G401 (cell line): Measurements from ENCODE around the gene CASP12. TPM values are rescaled to one million over a fixed set of nuclear protein-coding genes. Genes with fewer than 3 reads are reported as not detected.

ENCODE experiments used
- DNase-seq: peaks from one replicate; pipeline ENCODE4 v3.0.0-alpha.2; 2015; ENCODE audit warnings: low spot score
- in situ Hi-C: cut with HindIII; loops from 2 replicates; pipeline ENCODE4 v1.10.0; 2016; ENCODE audit warnings: low sequenced_read_pairs, mixed read lengths
- total RNA-seq: library from RNA; depleted of rRNA; stranded (reverse); fragments of >200 nt; shearing (Covaris generic); gene quantifications from 2 replicates; pipeline ENCODE4 v1.2.3, GENCODE V29; 2014; rRNA removed

The CASP12 gene
- total RNA-seq, 1 experiment from 2014 or later = not detected

GRCh38 chr11:104843150-104843836 is 55.0 kb downstream of the CASP12 start:
- in situ Hi-C loops = no loop called here

DNA sequence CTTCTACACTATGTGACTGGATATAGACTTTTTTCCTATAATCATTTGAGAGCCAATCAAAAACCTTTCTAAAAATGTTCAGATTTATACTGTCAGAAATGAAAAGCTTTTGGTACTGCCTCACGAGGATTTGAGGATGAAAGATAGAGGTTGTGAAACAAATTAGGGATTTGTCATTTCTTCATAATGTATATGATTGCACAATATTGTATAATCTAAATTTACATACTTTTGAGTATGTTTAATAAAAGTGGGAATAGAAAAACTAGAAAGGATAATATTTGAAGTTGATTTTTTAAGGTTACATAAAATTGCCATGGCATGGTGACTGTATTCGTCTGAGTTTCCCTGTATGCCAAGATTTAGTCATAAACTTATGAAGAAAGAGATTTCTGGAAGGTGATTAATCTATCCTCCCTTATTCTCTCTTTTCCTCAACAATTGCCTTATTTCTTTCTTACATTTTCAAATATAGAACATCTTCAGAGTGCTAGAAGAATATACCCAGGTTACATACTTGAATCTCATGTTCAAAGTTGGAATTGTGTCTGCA is 56.2 kb downstream of the CASP12 start:
- in situ Hi-C loops = no loop called here

More at GRCh38 chr11:104843150-104843836, 55.0 kb downstream of the CASP12 start:
- no peak for DNase-seq

DNA sequence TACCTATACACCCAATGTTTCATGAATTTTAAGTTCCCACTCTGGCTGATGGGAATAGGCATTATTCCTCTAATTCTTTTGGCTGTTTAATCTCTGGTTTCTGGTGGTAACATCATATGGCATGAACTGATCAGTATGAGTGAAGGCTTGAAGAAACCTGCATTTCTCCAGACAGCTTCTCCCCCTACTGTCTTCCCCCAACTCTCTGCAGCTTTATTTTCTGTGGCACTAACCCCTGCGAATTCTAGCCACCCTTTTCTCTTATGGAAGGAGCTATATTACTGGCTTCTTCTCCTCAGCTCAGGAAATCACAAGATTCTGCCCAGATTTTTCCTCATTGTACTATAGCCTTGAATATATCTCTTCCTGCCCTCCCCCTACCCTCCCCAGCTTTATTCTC is 57.1 kb downstream of the CASP12 start:
- in situ Hi-C loops = no loop called here
- DNase-seq = no peak

More for the DNA sequence above, 56.2 kb downstream of the CASP12 start:
- DNase-seq = no peak

- in situ Hi-C loops = no loop called here
- no peak for DNase-seq
Observed at GRCh38 chr11:104837969-104838639, 60.2 kb downstream of the CASP12 start.

DNA sequence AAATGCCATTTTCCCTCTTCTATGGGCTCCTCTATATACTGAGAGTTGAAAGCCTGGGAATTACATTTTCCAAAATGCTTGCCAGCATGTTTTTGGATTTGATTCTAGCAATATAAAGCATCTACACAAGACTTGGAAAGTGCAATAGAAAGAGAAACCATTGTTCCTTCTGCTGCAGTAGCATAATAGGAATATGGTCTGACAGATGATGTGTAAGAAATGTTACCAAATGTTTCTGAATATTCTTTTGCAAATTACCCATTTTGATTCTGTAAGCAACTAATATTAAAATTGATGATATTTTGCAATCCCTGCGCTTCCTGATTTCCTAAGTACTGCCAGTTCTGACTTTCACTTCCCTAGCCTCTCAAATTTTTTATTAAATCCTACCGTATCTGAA is 61.6 kb downstream of the CASP12 start:
- no peak for DNase-seq
- in situ Hi-C loops = no loop called here

Other genes with a start within 250 kb of the CASP12 start
- 0.31 and 0.55 TPM in 2 replicates for gene CASP4, start 70.1 kb upstream of the CASP12 start, total RNA-seq
- gene CASP5, start 124.7 kb upstream of the CASP12 start, total RNA-seq = not detected in 2 replicates
- gene CASP1, start 136.7 kb upstream of the CASP12 start, total RNA-seq = not detected in 2 replicates
- not detected in 2 replicates for gene CARD16, start 146.9 kb upstream of the CASP12 start, total RNA-seq
- not detected in 2 replicates for gene CARD18, start 241.3 kb upstream of the CASP12 start, total RNA-seq